Activated naive CD8-positive, alpha-beta T cell treated with anti-CD3 and anti-CD28 coated beads for 36 hours (primary cell): ENCODE results near the gene PRDM16. TPM values are rescaled to one million over a fixed set of nuclear protein-coding genes. Genes with fewer than 3 reads are reported as not detected.

ENCODE experiments used
- DNase-seq: peaks from one replicate; pipeline ENCODE4 v3.0.0; 2021
- H3K27ac Mint-ChIP-seq: one replicate; pipeline ENCODE4 v1.8.0; 2022; ENCODE audit warnings: mild to moderate bottlenecking, moderate library complexity, mixed read lengths
- H3K27me3 Mint-ChIP-seq: one replicate; pipeline ENCODE4 v1.8.0; 2022; ENCODE audit warnings: mild to moderate bottlenecking, mixed read lengths
- H3K36me3 Mint-ChIP-seq: one replicate; pipeline ENCODE4 v1.8.0; 2021; ENCODE audit warnings: mild to moderate bottlenecking, mixed read lengths
- H3K4me1 Mint-ChIP-seq: one replicate; pipeline ENCODE4 v1.8.0; 2021; ENCODE audit warnings: mixed read lengths
- H3K4me3 Mint-ChIP-seq: one replicate; pipeline ENCODE4 v1.8.0; 2022; ENCODE audit warnings: mild to moderate bottlenecking, moderate library complexity, mixed read lengths
- H3K9me3 Mint-ChIP-seq: one replicate; pipeline ENCODE4 v1.8.0; 2022; ENCODE audit warnings: mixed read lengths
- total RNA-seq, 2 experiments: library from RNA; stranded (reverse); gene quantifications; one replicate each; pipeline ENCODE4 v1.2.3, GENCODE V29; 2021

The PRDM16 gene
- total RNA-seq, 2 experiments from 2014 or later = 0.06 to 0.12 TPM

DNA sequence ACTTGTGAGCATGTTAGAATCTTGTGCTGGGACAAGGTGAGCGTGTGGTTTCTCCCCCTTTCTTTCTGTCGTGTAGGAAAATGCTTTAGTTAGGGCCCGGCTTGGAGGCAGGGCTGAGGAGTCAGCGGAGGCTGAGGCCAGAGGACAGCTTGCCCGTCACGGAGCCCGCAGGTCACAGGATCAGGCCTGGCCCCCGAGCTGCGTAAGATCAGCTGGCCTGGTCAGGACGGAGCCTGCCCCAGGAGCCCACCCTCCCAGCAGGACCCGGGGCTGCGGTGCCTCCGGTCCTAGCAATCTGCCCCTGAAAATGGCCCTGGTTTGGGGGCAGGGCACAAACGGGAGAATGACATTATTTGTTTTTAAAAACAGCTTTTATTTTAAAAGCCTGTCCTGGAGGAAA is 52.0 kb downstream of the PRDM16 start:
- no peaks in the 10 kb centered on the region for H3K27me3 Mint-ChIP-seq
- H3K4me3 Mint-ChIP-seq = no peak overlapping the region
- no peaks in the 10 kb centered on the region for H3K36me3 Mint-ChIP-seq
- no peaks in the 10 kb centered on the region for H3K4me1 Mint-ChIP-seq
- H3K27ac Mint-ChIP-seq = no peak overlapping the region
- no peak for DNase-seq
- no peaks in the 10 kb centered on the region for H3K9me3 Mint-ChIP-seq

DNA sequence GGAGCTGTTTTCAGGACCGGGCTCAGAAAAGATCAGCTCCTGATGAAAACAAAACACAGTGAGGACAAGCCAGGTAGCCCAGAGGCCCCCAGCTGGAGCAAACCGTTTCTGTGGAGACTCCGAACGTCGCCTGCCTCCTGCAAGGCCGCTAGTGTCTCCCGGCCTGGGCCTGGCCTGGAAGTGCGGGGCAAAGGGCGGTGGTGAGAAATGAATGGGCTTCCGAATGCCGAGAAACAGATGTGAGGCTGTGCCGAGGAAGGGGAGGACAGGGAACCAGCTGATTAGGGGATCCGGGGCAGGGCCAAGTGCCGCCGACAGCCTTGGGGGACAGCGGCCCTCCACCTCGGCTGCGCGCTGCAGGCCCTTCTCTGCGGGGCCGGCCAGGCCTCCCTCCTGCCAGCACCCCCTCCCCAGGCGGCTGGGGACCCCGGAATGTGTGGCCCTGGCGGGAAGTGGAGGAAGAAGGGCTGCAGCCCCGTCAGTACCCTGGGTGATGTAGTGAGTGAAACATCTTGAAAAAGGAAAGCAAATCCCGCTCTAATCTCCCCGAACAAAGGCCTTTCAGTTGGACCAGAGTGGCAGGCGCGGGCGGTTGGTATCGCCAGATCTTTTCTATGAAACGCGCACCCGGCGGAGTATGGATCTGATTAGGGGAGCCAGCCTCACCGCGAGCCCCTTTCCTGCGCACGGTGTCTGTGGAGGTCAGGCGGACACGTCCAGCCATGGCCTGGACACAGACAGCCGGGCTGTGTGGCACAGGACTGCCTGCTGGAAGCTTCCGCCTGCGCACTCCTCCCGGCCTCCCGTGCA is 52.6 kb downstream of the PRDM16 start:
- Mint-ChIP-seq H3K9me3 (no peaks in the 10 kb centered on the region), H3K27me3 (no peaks in the 10 kb centered on the region), H3K36me3 (no peaks in the 10 kb centered on the region), H3K27ac (no peak overlapping the region), H3K4me3 (no peak overlapping the region), H3K4me1 (no peaks in the 10 kb centered on the region)
- no peak for DNase-seq

DNA sequence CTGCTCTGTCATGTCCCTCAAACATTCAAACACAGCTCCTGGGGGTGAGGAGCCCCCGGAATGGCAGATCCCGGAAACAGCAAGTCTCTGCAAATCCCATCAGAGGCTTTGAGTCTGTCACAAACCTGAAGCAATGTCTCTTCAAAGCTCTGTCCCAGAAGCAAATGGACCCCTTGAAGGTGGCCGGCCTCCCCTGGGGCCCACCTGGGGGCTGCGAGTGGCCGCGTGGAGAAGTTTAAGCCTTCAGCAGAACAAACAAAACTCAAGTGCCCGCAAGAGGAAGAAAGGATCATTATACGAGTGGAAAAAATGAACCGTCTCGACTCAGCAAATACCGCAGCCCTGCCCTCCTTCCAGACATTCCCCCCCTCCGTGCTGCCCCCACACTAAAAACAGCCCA is 53.3 kb downstream of the PRDM16 start:
- Mint-ChIP-seq H3K36me3 (no peaks in the 10 kb centered on the region), H3K9me3 (no peaks in the 10 kb centered on the region), H3K4me1 (no peaks in the 10 kb centered on the region), H3K27ac (no peak overlapping the region), H3K4me3 (no peak overlapping the region), H3K27me3 (no peaks in the 10 kb centered on the region)
- no peak for DNase-seq

- no peak overlapping the region for H3K4me3 Mint-ChIP-seq
- H3K36me3 Mint-ChIP-seq = no peaks in the 10 kb centered on the region
- no peaks in the 10 kb centered on the region for H3K4me1 Mint-ChIP-seq
- no peaks in the 10 kb centered on the region for H3K9me3 Mint-ChIP-seq
- H3K27me3 Mint-ChIP-seq = no peaks in the 10 kb centered on the region
- no peak for DNase-seq
- no peak overlapping the region for H3K27ac Mint-ChIP-seq
Measured at GRCh38 chr1:3124246-3124645, 55.2 kb downstream of the PRDM16 start.

GRCh38 chr1:3125078-3125477 is 56.1 kb downstream of the PRDM16 start:
- no peak for DNase-seq
- no peaks in the 10 kb centered on the region for H3K9me3 Mint-ChIP-seq
- H3K4me1 Mint-ChIP-seq = no peaks in the 10 kb centered on the region

DNA sequence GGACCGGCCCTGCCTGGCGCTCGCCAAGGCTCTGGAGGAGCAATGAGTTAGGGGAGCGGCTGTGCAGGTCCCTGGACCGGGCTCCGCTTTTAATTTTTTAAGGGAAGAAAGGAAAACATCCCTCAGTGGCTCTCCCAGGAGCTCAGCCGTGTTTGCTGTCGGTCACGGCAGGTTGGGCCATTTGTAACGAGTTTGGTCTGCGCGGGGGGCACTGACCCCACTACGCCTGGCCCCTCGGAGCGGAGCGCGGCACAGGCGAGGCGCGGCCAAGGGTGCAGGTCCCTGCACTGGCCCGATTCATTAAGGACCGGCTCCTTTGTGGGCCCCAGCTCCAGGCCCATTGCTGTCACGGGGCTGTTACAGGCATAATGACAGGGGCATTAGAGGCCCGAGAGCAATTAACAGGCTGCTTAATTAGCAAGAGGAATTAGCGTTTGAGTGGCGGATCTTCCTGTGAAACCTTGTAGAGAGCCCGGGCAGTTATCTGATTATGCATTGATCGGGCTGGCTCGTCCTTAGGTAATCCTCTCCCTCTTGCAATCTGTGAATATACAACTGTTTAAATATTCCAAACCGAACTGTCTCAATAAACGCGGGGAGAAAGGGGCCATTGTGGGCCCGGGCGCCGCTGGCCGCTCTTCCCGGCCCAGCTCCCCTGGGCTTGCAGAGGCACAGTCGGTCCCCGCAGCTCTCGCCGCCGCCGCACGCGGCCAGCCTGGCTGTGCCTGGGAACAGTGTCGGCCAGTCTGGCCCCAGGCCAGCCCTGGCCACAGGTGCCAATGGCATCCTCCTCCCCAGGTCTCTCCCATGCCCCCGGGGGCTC is 56.8 kb downstream of the PRDM16 start:
- no peaks in the 10 kb centered on the region for H3K9me3 Mint-ChIP-seq
- DNase-seq = no peak
- H3K27ac Mint-ChIP-seq = no peak overlapping the region
- no peaks in the 10 kb centered on the region for H3K36me3 Mint-ChIP-seq
- H3K27me3 Mint-ChIP-seq = no peaks in the 10 kb centered on the region
- no peaks in the 10 kb centered on the region for H3K4me1 Mint-ChIP-seq
- H3K4me3 Mint-ChIP-seq = no peak overlapping the region

More at GRCh38 chr1:3125078-3125477, 56.1 kb downstream of the PRDM16 start:
- Mint-ChIP-seq H3K36me3 (no peaks in the 10 kb centered on the region), H3K27ac (no peak overlapping the region), H3K27me3 (no peaks in the 10 kb centered on the region), H3K4me3 (no peak overlapping the region)

- Mint-ChIP-seq H3K36me3 (no peaks in the 10 kb centered on the region), H3K27ac (no peak overlapping the region)
Measured at GRCh38 chr1:3126756-3127678, 58.0 kb downstream of the PRDM16 start.

DNA sequence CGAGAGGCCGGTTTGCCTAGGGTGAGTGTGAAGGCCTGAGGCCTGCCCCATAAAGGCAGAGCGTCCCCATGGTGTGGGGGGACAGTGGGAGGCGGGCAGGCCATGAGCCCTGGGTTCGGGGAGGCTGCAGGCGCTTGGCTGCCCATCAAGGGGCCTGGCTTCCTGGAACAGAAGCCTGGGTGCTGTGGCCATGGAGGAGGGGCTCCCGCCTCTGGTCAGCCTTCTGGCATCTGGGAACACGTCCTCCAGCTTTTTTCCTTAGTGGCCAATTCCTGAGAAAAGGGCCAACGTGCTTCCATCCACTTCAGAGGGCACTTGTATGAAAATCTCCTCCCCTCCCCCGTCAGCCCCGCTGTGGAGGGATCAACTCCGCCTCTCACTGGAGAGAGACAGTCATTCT is 58.7 kb downstream of the PRDM16 start:
- no peaks in the 10 kb centered on the region for H3K27me3 Mint-ChIP-seq
- H3K27ac Mint-ChIP-seq = no peak overlapping the region
- no peak for DNase-seq
- H3K4me1 Mint-ChIP-seq = no peaks in the 10 kb centered on the region
- H3K36me3 Mint-ChIP-seq = no peaks in the 10 kb centered on the region
- H3K4me3 Mint-ChIP-seq = no peak overlapping the region
- H3K9me3 Mint-ChIP-seq = no peaks in the 10 kb centered on the region

More at GRCh38 chr1:3126756-3127678, 58.0 kb downstream of the PRDM16 start:
- DNase-seq = no peak
- Mint-ChIP-seq H3K4me1 (no peaks in the 10 kb centered on the region), H3K9me3 (no peaks in the 10 kb centered on the region), H3K27me3 (no peaks in the 10 kb centered on the region), H3K4me3 (no peak overlapping the region)

DNA sequence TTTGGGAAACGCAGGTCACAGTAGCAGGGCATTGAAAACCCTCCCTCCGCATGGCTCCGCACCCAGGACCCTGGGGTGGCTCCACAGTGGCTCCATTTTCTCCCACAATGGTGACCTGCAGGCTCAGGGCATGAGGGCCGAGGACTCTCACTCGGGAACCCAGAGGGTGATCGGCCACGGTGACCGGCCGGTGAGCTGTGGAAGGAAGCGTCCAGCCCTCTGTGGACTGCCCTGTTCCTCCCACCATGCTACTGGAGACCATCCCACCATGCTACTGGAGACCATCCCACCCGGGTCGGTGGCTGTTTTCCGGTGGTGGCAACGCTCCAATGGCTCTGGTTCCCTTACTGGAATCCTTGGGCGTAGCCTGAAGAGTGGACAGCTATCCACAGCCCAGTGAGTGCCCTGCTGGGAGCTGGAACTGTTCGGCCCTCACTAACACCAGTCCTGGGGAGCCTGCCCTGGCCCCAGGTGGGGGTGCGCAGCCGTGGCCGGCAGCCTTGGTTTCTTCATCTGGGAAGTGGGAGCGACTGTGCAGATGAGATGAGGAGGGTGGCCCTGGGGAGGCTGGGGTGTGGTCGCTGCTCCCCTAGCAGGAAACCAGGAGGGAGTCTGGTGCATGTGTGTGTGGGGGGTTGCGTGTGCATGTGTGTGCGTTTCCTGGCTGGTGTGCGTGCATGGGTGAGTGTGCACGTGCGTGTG is 59.6 kb downstream of the PRDM16 start:
- DNase-seq = no peak
- Mint-ChIP-seq H3K4me1 (no peaks in the 10 kb centered on the region), H3K27ac (no peak overlapping the region), H3K36me3 (no peaks in the 10 kb centered on the region), H3K9me3 (no peaks in the 10 kb centered on the region), H3K4me3 (no peak overlapping the region), H3K27me3 (no peaks in the 10 kb centered on the region)

DNA sequence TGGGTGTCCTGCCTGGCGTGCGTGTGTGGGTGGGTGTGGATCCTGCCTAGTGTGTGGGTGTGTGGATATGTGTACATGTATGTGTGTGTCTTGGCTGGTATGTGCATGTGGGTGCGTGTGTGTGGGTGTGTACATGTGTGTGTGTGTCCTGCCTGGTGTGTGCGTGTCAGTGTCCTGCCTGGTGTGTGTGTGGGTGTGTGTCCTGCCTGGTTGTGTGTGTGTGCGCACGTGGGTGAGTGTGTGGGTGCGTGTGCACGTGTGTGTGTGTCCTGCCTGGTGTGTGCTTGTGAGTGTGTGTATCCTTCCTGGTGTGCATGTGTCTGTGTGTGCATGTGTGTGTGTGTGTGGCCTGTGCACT is 60.1 kb downstream of the PRDM16 start:
- Mint-ChIP-seq H3K4me3 (no peak overlapping the region), H3K27me3 (no peaks in the 10 kb centered on the region), H3K4me1 (no peaks in the 10 kb centered on the region), H3K27ac (no peak overlapping the region), H3K36me3 (no peaks in the 10 kb centered on the region), H3K9me3 (no peaks in the 10 kb centered on the region)
- DNase-seq = no peak

- Mint-ChIP-seq H3K27me3 (no peaks in the 10 kb centered on the region), H3K36me3 (no peaks in the 10 kb centered on the region), H3K27ac (no peak overlapping the region), H3K4me1 (no peaks in the 10 kb centered on the region), H3K4me3 (no peak overlapping the region), H3K9me3 (no peaks in the 10 kb centered on the region)
- DNase-seq = no peak
Measured at GRCh38 chr1:3130268-3130667, 61.3 kb downstream of the PRDM16 start.

DNA sequence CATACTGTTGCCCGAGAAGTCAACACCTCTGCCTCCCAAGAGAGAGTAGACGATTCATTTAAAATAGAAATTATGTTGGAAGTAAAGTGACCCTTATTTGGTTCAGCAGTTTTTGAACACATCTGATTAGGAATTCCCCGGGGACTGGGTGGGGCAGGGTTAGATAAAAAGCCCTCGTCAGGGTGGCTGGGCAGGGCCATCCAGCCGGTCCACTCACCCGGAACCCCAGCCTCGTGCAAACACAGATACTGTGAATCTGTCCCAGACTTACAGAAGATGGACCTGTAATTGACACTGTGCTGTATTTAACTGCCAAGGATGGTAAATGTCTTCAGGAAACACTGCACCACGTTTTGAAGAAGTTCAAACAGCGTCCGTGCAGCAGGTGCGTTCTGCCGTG is 63.7 kb downstream of the PRDM16 start:
- no peak overlapping the region for H3K4me3 Mint-ChIP-seq
- H3K4me1 Mint-ChIP-seq = no peaks in the 10 kb centered on the region
- H3K27ac Mint-ChIP-seq = no peak overlapping the region
- no peaks in the 10 kb centered on the region for H3K36me3 Mint-ChIP-seq
- H3K27me3 Mint-ChIP-seq = no peaks in the 10 kb centered on the region
- DNase-seq = no peak
- no peaks in the 10 kb centered on the region for H3K9me3 Mint-ChIP-seq

- Mint-ChIP-seq H3K36me3 (no peaks in the 10 kb centered on the region), H3K9me3 (no peaks in the 10 kb centered on the region), H3K4me1 (no peaks in the 10 kb centered on the region), H3K27ac (no peak overlapping the region), H3K27me3 (no peaks in the 10 kb centered on the region), H3K4me3 (no peak overlapping the region)
- DNase-seq = no peak
Measured at GRCh38 chr1:3133686-3134085, 64.7 kb downstream of the PRDM16 start.

DNA sequence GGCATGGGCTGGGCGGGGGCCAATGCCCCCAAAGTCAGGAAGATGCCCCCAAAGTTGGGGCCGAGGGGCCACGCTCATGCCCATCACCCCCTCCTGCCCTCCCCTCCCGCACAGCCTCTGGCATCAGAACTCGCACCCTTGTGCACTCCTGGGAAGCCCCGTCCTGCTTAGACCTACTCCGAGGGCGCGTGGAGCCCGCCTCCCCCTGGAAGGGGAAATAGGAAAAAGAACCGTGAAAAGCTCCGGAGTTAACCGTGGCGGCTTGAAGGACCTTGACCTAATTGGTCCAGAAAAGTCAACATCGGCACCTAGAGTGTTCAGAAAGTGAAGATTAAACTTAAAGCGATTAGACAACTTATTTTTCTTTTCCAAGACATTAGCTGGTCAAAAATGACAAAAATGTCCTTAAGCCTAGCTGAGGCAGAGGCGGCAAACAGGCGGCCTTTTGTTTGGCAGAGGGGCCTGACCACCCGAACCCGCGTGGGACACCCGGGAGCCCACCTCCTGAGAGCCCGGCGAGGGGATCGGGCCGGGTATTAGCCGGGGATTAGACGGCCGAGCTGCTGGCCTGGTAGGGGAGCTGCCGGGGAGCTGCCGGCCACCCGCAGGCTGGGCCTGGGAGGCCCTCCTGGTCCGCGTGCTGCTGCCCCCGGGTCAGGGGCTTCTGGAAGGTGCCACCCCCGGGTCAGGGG is 65.5 kb downstream of the PRDM16 start:
- Mint-ChIP-seq H3K27me3 (no peaks in the 10 kb centered on the region), H3K4me3 (no peak overlapping the region), H3K4me1 (no peaks in the 10 kb centered on the region), H3K36me3 (no peaks in the 10 kb centered on the region), H3K9me3 (no peaks in the 10 kb centered on the region), H3K27ac (no peak overlapping the region)
- DNase-seq = no peak
